Kasumi-1 (cell line): Measurements from ENCODE around the gene TICRR.

Source experiments
- DNase-seq, 2 experiments: peaks; one replicate each; lab custom pipeline; 2025; lab: John Stamatoyannopoulos, UW

The TICRR gene

DNA sequence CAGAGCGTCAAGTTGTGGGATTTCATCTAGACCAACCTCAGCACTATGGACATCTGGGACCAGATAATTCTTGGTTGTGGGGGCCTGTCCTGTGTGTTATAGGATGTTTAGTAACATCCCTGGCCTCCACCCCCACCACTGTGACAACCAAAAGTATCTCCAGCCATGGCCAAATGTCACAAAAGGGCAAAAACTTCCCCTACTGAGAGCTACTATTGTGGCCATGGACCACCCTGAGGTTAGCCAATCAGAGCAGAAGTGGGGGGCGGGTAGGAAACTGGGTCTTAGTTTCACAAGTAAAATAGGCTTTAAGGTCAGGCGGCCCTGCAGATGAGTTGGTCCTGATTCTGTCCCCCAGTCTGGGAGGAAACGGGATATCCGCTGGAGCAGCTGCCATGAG is 54.6 kb downstream of the TICRR start:
- no peak for DNase-seq

DNA sequence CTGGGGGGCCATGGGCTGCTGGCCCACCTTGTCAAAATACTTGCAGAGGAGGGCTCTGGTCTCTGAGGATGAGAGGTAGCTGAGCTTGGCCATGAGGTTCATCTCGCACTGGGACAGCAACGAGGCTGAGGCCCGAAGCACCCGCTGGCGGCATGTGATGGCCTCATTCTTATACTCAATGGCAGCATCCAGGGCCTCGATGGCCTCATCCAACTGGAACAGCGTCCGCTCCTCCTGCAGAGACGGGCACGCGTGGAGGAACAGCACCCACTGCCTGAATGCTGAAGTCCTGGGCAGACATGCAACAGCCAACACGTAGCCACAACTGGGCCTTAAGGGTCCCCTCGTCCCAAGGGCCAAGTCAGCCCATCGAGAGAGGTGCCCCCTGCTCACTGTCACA is 55.0 kb downstream of the TICRR start:
- DNase-seq, result no peak

DNA sequence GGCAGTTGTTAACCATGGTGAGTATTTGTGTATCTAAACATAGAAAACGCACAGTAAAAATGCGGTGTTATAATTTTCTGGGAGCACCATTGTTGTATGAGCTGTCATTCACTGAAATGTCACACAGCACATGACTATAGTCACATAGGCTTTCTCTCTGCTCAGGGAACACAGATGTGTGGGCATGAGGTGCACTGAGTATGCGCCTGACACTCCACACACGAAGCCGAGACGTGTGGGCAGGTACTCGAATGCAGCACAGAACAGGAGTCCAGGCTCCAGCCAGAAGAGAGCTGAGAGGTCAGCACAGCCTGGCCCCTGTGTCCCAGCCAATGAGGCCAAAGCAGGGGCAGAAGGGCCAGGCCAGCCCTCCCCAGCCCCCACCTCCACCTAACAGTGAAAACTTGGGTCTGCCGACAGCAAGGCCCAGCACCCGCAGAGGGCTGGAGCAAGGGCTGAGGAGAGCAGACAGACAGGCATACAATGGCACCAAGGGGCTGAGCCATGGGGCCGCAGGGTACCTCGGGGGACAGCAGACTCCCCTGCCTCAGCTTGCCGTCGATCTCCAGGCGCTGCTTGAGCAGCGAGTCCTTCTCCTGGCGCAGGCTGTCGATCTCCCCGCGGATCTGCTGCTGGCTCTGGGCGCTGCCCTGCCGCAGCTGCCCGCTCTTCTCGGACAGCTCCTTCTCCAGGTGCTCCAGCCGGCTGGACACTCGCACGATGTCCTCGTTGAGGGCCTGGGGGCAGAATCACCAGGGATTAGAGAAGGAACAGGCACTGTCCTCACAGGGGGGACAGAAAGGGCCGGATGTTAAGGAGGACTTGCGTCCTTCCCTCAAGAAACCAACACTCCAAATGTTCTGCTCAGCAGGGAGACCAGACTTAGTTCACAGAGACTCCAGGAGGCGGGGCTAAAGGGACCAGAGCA is 56.0 kb downstream of the TICRR start:
- DNase-seq, result no peak

DNA sequence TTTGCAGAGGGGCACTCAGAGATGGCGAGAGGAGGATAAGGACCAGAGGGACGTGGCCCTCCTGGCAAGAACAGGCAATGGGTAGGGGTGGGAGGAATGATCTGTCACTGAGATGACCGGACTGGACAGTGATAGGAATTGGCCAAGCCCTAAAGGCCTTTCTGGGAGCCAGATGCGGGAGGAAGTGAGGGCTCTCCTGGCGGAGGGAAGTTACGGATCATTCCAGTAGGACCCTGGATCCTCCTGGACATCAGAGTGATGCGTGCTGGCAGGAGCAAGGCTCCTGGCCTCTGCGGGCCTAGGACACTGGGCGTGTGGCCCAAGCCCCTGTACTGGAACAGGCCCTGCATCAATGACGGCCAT is 56.6 kb downstream of the TICRR start:
- no peak for DNase-seq

DNA sequence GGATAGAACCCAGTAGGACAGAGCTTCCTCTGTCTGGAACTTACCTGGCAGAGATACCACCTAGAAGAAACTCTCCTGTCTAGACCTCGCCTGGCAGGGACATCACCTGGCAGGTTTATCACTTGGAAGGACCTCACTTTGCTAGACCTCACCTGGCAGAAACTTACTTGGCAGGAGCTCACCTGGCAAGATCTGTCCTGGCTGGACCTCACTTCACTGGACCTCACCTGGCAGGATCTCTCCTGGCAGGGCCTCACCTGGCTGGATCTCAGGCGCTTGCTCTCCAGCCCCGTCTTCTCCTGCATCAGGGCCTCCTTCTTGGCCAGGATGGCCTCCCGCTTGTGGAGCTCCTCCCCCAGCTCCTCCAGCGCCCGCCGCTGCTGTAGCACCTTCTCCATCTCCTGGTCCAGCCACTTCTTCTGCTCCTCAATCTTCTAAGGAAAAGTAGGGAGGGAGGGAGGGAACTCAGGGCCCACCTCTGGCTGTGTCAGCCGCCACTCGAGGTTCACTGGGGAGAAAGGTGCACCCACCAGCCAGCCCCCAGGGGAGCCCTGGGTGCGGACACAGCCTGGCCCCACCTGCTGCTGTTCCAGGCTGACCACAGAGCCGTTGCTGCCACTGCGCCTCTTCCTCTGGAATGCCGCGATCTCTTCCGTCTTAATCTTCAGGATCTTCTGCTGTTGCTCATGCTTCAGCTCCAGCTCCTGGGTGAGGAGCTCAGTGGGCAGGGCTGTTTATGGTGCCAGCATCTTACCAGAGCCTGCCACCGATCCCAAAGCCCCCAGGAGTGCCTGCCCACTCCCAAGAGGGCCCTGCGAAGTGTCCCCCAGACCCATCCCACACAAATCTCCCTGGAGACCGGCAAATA is 57.5 kb downstream of the TICRR start:
- DNase-seq, result no peak

DNA sequence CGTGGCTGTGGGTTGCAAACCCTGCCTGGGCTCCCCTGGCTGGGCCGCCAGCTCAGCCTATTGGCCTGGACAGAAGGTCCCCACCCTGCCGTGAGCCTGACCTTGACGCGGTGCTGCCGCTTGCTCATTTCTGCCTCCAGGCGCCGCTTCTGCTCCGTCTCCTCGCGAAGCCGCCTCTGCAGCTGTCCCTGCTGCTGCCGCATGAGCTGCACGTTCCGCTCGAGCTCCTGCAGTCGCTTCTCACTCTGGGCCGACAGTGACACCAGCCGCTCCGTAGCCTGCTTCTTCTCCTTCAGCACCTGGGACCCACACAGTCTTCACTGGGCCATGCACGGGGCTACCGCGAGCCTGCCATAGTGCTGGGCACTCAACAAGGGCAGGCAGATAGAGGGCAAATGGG is 58.3 kb downstream of the TICRR start:
- no peak for DNase-seq

DNA sequence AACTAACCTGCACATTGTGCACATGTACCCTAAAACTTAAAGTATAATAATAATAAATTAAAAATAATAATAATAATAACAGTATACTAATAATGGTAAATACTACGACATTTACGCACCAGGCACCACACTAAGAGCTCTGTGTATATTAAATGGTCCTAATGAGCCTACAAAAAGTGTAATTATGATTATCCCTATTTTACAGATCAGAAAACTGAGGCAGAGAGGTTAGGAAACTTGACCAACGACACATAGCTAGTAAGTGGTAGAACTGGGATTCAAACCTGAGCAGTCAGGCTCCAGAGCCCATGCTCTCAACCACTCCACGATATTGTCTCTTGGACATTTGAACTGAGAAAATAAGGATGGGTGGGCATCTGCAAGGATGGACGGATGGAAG is 65.0 kb downstream of the TICRR start:
- DNase-seq, result no peak

DNA sequence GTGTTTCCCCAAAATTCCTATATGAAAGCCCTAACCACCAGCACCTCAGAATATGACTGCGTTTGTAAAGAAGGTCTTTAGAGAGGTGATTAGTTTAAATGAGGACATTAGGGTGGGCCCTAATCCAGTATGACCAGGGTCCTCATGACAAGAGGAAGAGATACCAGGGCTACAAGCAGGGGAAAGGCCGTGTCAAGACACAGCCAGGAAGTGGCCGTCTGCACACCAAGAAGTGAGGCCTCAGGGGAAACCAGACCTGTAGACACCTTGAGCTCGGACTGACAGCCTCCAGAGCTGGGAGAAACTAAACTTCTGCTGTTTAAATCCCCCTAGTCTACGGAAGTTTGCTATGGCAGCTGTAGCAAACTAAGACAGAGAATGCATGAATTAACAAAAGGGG is 65.8 kb downstream of the TICRR start:
- no peak for DNase-seq

DNA sequence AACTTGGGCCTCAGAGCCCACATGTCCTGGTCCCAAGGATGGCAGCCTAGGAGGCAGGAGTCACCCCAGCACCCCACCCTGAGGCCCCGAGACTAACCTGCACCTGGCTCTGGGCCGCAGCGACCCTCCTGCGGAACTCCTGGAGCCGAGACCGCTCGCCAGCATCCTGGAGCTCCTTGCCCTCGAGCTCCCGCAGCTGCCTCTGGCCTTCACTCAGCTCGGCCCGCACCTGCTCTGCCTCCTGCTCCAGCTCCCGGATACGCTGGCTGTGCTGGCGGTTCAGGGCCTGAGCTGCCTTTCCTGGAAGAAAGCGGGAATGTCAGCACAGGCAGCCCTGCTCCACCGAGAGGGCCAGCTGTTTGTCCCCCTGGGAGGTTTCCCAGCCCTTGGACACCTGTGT is 66.8 kb downstream of the TICRR start:
- no peak for DNase-seq

DNA sequence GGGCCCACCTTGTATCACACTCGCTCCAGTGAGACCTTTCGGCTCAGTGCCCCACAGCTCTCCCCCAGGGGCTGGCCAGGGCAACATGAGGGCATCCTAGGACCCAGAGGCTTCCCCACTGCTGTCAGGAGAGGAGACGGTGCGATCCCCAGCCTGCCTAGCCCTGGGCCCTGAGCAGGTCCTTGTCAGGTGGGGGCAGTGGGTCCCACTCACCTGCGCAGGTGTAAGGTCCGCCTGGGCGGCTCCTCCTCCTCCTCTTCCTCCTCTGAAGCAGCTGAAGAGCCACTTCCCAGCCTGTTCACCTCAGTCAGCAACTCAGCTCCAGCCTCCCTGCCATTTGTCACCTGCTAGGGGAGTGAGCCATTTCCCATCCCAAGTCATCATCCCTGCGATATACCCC is 70.4 kb downstream of the TICRR start:
- no peak for DNase-seq

DNA sequence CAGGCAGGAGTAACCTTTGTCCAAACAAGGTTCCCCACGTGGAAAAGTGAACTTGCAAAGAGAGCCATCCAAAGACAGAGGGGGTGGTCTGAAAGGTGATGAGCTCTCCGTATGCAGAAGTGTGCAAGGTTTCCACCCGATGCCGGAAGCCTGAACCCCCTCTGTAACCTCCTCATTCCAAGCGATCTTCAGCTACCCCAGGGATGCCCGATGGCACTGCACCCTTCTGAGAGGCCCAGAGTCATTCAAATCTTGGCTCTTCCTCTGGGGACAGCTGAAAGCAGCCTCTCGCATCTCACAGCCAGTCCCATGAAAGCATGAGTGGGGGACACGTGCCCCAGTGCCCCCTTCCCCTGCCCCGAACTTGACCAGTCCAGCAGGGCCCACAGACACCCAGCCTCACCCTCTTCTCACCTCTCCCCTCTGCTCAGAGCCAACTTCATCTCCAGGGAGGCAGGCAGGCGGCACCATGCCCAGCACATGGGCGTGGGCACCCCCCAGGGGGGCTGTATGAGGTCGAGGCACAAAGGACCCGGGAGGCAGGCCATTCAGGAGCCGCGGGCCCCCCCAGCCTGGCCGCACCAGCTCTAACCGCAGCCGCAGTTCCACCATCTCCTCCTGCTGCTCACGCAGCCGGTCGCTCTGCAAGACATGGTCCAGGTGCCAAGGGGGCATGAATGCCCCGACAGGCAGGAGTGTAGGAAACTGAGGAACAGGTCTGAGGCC is 71.3 kb downstream of the TICRR start:
- DNase-seq, result no peak

DNA sequence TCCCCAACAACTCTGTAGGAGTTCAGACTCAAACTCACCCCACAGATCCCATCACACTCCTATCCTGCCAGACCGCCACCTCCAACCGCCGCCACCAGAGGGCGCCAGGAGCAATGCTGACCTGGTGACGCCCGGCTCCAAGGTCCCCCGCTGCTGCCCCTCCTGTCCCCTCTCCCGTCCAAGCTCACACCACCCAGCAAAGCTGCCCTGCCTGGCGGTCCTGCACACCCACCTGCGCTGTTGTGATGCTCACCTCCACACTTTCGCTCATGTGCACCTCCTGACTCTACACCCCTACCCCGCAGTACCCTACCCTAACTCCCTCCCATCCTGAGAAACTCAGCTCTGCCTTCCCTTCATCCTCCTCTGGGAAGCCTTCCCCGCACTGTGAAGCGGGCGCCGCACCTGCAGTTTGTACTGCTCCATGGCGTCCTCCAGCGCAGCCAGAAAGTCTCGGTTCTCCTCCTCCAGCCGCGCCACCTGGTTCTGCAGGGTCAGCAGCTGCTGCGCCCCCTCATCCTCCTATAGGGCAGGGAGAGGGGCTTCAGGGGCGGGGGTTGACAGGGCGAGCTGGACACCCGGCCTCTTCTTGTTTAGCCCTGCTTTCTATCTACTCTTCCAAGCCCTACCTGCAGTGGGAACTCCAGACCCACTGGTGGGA is 72.1 kb downstream of the TICRR start:
- DNase-seq, result peak; percentile 17 to 63

DNA sequence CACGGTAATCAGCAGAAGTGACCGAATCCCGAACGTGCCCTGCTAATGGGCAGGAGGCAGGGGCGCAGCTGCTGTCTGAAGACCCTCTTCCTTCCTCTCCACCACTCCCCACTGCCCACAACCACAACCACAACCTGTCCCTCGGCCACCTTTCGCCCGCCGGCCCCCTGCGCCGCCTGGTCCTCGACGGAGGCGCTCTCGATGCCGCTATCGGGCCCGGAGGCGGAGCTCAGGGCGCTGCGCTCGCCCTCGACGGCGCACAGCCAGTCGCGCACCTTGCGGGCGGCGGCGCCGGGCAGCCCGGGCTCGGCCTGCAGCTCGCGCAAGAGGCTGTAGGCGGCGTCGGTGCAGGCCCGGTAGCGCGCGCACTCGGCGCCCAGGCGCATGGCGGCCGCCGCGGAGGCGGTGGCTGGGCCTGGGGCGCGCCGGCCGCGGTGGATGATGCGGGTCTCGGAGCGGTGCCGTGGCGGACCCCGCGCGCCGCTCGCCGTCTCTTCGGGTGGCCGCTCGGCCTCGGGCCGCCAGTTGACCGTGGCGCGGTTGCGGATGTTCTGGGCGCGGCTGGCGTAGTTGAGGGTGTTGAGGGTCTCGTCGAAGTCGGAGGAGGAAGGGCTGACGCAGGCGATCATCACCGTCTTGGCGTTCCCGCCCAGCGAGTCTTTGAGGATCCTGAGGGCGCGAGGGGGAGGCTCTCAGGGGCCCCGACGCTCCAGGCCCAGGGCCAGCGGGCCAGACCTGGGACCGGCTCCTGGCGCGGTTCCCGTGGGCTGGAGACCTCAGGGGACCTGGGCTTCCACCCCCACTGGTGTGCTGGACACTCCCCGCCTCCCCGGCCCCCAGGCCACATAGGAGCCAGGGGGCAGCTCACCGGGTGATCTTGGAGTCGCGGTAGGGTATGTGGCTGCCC is 73.1 kb downstream of the TICRR start:
- no peak for DNase-seq

DNA sequence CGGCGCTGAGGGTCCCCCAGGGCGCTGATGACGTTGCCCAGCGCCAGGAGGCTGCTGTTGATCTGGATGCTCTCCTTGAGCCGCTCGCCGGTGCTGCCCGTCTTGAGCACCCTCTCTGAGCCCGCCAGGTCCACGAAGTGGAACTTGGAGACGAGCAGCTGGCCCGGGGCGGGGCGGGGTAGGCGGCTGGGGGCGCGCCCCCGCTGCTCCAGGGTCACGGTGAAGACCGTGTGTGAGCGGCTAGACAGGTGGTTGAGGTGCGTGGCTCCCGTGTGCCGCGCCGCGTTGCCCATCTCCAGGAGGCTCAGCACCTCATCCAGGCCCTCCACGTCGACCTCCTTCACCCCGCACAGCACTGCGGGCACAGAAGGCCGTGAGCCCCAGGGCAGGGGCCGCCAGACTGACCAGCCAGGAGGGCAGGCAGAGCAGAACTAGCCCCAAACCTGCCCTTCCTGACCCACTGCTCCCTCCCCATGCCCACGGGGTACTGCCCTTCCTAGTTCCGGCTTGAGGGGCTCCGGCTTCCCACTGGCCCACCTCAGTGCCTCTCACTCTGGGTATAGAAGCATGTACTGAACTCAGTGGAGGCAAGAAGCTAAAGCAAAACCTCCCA is 73.8 kb downstream of the TICRR start:
- DNase-seq, result no peak

DNA sequence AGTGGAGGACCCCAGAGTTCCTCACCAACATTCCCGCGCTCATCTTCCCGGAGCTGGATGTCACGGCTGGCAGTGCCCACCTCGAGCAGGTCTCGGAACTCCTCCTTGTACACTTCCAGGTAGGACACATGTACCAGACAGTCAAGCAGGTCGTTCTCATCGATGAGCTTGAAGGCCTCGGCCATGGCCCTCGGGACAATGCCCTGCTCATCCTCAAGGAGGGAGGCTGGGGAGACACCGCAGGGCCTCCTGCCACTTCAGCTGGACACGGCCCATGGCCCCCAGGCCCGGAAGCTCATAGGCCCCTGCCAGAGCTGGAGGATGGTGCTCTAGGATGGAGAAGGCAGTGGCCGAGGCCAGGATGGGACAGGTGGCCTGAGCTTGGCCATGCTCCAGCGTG is 74.4 kb downstream of the TICRR start:
- no peak for DNase-seq

DNA sequence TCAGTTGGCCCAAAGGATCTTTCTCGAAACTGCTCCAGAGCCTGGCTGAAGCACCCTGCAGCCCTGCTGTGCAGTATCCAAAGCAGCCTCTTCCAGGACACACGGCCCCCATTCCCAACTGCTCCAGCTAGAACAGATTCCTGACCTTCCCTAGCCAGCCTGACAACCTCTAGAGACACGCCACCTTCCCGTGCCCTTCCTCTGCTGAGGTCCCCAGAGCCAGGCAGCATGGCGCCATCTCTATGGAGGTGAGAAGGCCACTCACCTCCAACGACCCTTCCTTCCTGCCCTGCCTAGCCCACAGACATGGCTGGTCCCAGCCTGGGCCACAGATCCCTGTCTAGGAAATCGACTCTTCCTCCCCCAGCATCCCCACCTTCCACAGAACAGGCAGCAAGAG is 76.9 kb downstream of the TICRR start:
- no peak for DNase-seq

DNA sequence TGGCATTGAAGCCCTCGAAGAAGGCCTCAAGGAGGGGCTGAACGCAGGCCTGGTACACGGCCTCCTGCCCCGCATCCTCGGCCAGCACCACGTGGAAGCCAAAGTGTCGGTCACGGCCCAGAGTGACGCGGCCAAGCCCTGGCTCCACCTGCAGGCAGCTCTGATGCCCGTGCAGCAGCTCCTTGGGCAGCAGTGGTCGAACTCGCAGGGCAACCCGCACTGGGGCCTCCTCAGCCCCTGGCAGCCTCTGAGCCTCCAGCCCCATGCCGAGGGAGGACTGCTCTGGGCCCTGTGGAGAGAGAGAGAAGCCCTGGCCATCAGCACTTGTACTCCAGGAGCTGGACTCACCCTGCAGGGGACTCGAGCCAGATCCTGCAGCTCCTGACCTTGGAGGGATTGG is 77.4 kb downstream of the TICRR start:
- DNase-seq, result no peak

DNA sequence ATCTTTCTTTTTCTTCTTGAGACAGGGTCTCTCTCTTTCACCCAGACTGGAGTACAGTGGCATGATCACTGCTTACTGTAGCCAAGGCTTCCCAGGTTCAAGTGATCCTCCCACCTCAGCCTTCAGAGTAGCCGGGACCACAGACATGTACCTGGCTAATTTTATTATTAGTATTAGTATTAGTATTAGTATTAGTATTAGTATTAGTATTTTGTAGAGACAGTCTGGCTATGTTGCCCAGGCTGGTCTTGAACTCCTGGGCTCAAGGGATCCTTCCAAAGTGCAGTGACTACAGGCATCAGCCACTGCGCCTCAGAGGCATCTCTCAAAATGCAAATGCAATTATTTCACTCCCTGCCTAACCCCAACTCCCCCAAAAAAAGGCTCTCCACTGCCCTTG is 78.3 kb downstream of the TICRR start:
- no peak for DNase-seq

DNA sequence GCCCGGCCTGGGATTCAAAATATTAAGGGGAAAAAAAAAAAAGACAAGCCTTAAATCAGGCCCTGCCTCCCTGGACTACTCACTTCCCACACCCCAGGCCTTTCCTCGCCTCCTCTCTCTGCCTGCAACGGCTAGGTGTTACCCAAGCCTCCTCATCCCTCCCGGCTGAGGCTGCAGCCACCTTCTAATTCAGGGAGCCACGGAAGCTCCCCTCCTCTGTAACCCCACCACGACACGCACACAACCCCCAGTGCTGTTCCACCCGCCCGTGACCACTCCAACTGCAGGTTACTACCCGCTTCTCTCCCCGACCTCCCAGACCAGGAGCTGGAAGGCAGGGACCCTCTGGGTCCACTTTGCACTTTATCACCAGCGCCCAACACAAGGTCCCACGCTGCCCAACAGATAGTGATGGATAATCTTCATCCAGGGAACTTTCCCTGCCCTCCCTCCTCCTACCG is 79.1 kb downstream of the TICRR start:
- DNase-seq, result no peak
